A549 (cell line): Measurements from ENCODE around the gene CFAP92. TPM values are rescaled to one million over a fixed set of nuclear protein-coding genes. Genes with fewer than 3 reads are reported as not detected.

Experiments used
- ATAC-seq, 2 experiments: fragments of 200-7000 bp in 1 of 2; fragments of >200 bp in 1 of 2; cut with Nextera tagmentation in 1 of 2; cut with Tn5 transposase in 1 of 2; 3 replicates each; pipeline versions ENCODE4 v1.8.0 to v1.9.1; 2018 to 2020; ENCODE audit warnings: mild to moderate bottlenecking in 1 of 2, moderate library complexity in 1 of 2
- CTCF ChIA-PET: fragments of 300-600 bp; sonication (Branson Sonifier 250); formaldehyde crosslinking; extraction: SDS; loops from one replicate; lab custom pipeline; 2021; ENCODE audit warnings: antibody characterized with exemption, inconsistent platforms; lab: Yijun Ruan, JAX
- POLR2A ChIA-PET: fragments of 350-600 bp; formaldehyde crosslinking; extraction: SDS; loops from one replicate; lab custom pipeline; 2021; ENCODE audit warnings: antibody characterized with exemption, inconsistent platforms; lab: Yijun Ruan, JAX
- DNase-seq, 2 experiments: peaks; one replicate each; pipeline versions ENCODE4 v3.0.0 to v3.0.0-alpha.2; 2011 to 2016; ENCODE audit warnings: low read depth in 1 of 2, low spot score in 1 of 2
- FAIRE-seq: peaks from 2 replicates; lab custom pipeline; 2011; peaks lifted over from hg19 to GRCh38; lab: Jason Lieb, UNC
- H3K27ac ChIP-seq, 2 experiments: fragments of >200 bp; sonication (Bioruptor Twin); formaldehyde crosslinking; 3 replicates each; pipeline ENCODE4 v1.5.1; 2016 to 2017
- H3K4me1 ChIP-seq: fragments of >200 bp; sonication (Bioruptor Twin); formaldehyde crosslinking; 3 replicates; pipeline ENCODE4 v1.6.1; 2016
- H3K4me2 ChIP-seq: fragments of >200 bp; sonication (Bioruptor Twin); formaldehyde crosslinking; 3 replicates; pipeline ENCODE4 v1.6.1; 2016
- H3K4me3 ChIP-seq: fragments of >200 bp; sonication (Bioruptor Twin); formaldehyde crosslinking; 3 replicates; pipeline ENCODE4 v1.5.1; 2016
- H3K9me3 ChIP-seq: fragments of >200 bp; sonication (Bioruptor Twin); formaldehyde crosslinking; 3 replicates; pipeline ENCODE4 v1.6.1; 2016
- ATOH8 ChIP-seq: fragments of 250-450 bp; sonication (Bioruptor Pico); IDR thresholded peaks from 2 replicates; pipeline ENCODE4 v1.5.0; 2020; ENCODE audit warnings: low read depth, mild to moderate bottlenecking, moderate library complexity
- BCL3 ChIP-seq: fragments of >200 bp; sonication (Bioruptor Twin); formaldehyde crosslinking; IDR thresholded peaks from 3 replicates; pipeline ENCODE4 v1.6.1; 2016
- CHD4 ChIP-seq: fragments of 200-600 bp; sonication (generic); IDR thresholded peaks from 2 replicates; pipeline ENCODE4 v1.6.1; 2016; ENCODE audit warnings: antibody characterized with exemption, mild to moderate bottlenecking, borderline replicate concordance
- EHF ChIP-seq: fragments of 250-450 bp; sonication (Bioruptor Pico); IDR thresholded peaks from 2 replicates; pipeline ENCODE4 v1.5.0; 2020; ENCODE audit warnings: mild to moderate bottlenecking
- ELK1 ChIP-seq: fragments of 150-350 bp; IDR thresholded peaks from 2 replicates; pipeline ENCODE4 v1.6.1; 2014; ENCODE audit warnings: low read depth, mild to moderate bottlenecking, low read length
- EP300 ChIP-seq, 2 experiments: fragments of >200 bp; sonication (Bioruptor Twin); formaldehyde crosslinking; IDR thresholded peaks; 2 replicates in 1 of 2; 3 replicates in 1 of 2; pipeline ENCODE4 v1.6.1; 2016 to 2017
- FOSB ChIP-seq: fragments of 250-450 bp; sonication (Bioruptor Pico); IDR thresholded peaks from 2 replicates; pipeline ENCODE4 v1.5.0; 2020; ENCODE audit warnings: mild to moderate bottlenecking, moderate library complexity
- FOXS1 ChIP-seq: fragments of 250-450 bp; sonication (Bioruptor Pico); IDR thresholded peaks from 2 replicates; pipeline ENCODE4 v1.5.0; 2020; ENCODE audit warnings: mild to moderate bottlenecking, moderate library complexity
- HES2 ChIP-seq: fragments of >200 bp; sonication (Bioruptor Twin); formaldehyde crosslinking; IDR thresholded peaks from 2 replicates; pipeline ENCODE4 v1.6.1; 2016
- HEYL ChIP-seq: fragments of 250-450 bp; sonication (Bioruptor Pico); IDR thresholded peaks from 2 replicates; pipeline ENCODE4 v1.8.0; 2021; ENCODE audit warnings: mild to moderate bottlenecking, moderate library complexity
- HOXA7 ChIP-seq: fragments of 250-450 bp; sonication (Bioruptor Pico); IDR thresholded peaks from 2 replicates; pipeline ENCODE4 v1.5.0; 2020; ENCODE audit warnings: mild to moderate bottlenecking, moderate library complexity
- HOXB13 ChIP-seq: fragments of 250-450 bp; sonication (Bioruptor Pico); IDR thresholded peaks from 2 replicates; pipeline ENCODE4 v1.5.0; 2020; ENCODE audit warnings: low read depth, mild to moderate bottlenecking, moderate library complexity
- HOXB5 ChIP-seq: fragments of 250-450 bp; sonication (Bioruptor Pico); IDR thresholded peaks from 2 replicates; pipeline ENCODE4 v1.5.0; 2020; ENCODE audit warnings: mild to moderate bottlenecking, moderate library complexity
- KDM5A ChIP-seq: fragments of 200-600 bp; sonication (generic); IDR thresholded peaks from 2 replicates; pipeline ENCODE4 v1.6.1; 2016; ENCODE audit warnings: antibody characterized with exemption, mild to moderate bottlenecking
- MAFK ChIP-seq: fragments of 450-650 bp; IDR thresholded peaks from 2 replicates; pipeline ENCODE4 v1.6.1; 2014; ENCODE audit not compliant: partially characterized antibody
- MYC ChIP-seq: IDR thresholded peaks from 2 replicates; pipeline ENCODE4 v1.6.1; 2012; ENCODE audit warnings: mild to moderate bottlenecking, inconsistent platforms, low read length, improper control_type of control experiment, borderline replicate concordance
- NR3C1 ChIP-seq: fragments of >200 bp; sonication (Bioruptor Twin); formaldehyde crosslinking; IDR thresholded peaks from 3 replicates; pipeline ENCODE4 v1.6.1; 2017
- PHF8 ChIP-seq: fragments of 200-600 bp; sonication (generic); IDR thresholded peaks from 2 replicates; pipeline ENCODE4 v1.6.1; 2016; ENCODE audit warnings: low read depth, mild to moderate bottlenecking, antibody characterized with exemption, moderate library complexity, borderline replicate concordance
- POLR2AphosphoS2 ChIP-seq: conservative IDR thresholded peaks from 2 replicates; pipeline ENCODE4 v1.6.1; 2012; ENCODE audit warnings: low read length, improper control_type of control experiment, inconsistent platforms
- REST ChIP-seq: fragments of 200-600 bp; sonication (generic); IDR thresholded peaks from 2 replicates; pipeline ENCODE4 v1.6.1; 2016; ENCODE audit warnings: antibody characterized with exemption, mild to moderate bottlenecking, moderate library complexity
- TFCP2L1 ChIP-seq: fragments of 250-450 bp; sonication (Bioruptor Pico); IDR thresholded peaks from 2 replicates; pipeline ENCODE4 v1.5.0; 2021; ENCODE audit warnings: mild to moderate bottlenecking
- ZSCAN20 ChIP-seq: fragments of 250-450 bp; sonication (Bioruptor Pico); IDR thresholded peaks from 2 replicates; pipeline ENCODE4 v1.8.0; 2022; ENCODE audit warnings: mild to moderate bottlenecking, moderate library complexity
- WGBS: methylation state at CpG from one replicate; pipeline ENCODE4 v1.1.6; 2017; ENCODE audit errors: missing lambda C conversion rate; 5-methylcytosine and 5-hydroxymethylcytosine counted together
- polyA plus RNA-seq, 4 experiments: library from polyadenylated mRNA; depleted of rRNA in 3 of 4; stranded (reverse); fragments of >200 nt; fragmentation: RNase III in 1 of 4; extraction: RNeasy Plus Mini Kit Qiagen cat#74134 plus additional on column Dnase treatment in 1 of 4; gene quantifications; 2 replicates in 3 of 4; 3 replicates in 1 of 4; pipeline ENCODE4 v1.2.3, GENCODE V29; 2011 to 2017

Gene CFAP92
- polyA plus RNA-seq, 2 of the 4 experiments (the other 2 are of a cell fraction): not detected

- ChIA-PET CTCF (interaction anchor here (0.9 to 1.2 kb wide), 2 partner anchors 10 to 46 kb away, joined by 3 to 5 read pairs; no protein-coding TSS in a partner anchor), POLR2A (no interaction called here)
- no peaks in the 10 kb centered on the region for H3K4me1 ChIP-seq
- TF ChIP-seq MAFK: peak; percentile 50
- TF ChIP-seq EHF: no peak
- no peak for DNase-seq
- H3K27ac ChIP-seq: no peak overlapping the region
- no peak overlapping the region for H3K4me2 ChIP-seq
- no peak for ATAC-seq
- H3K4me3 ChIP-seq: no peak overlapping the region
- no peaks in the 10 kb centered on the region for H3K9me3 ChIP-seq
- FAIRE-seq: no peak
- 70% methylated on average over 2 of the region's 3 CpGs for WGBS
Measured at GRCh38 chr3:129006864-129007263, 13.0 kb upstream of the CFAP92 start.

GRCh38 chr3:129005526-129006303 lies 11.8 kb upstream of the CFAP92 start:
- FAIRE-seq (no peak), DNase-seq (no peak), ATAC-seq (no peak)
- ChIA-PET POLR2A (no interaction called here), CTCF (interaction anchor here (1.4 kb wide), 1 partner anchor 21 kb away, joined by 4 read pairs; no protein-coding TSS in a partner anchor)
- TF ChIP-seq CHD4 (no peak), ATOH8 (no peak), HOXB5 (no peak), POLR2AphosphoS2 (no peak), FOSB (CRISPR knock-in tag) (no peak), TFCP2L1 (CRISPR knock-in tag) (no peak)
- H3K4me3 ChIP-seq: no peak overlapping the region
- no peak overlapping the region for H3K27ac ChIP-seq
- no peaks in the 10 kb centered on the region for H3K4me1 ChIP-seq
- no peaks in the 10 kb centered on the region for H3K9me3 ChIP-seq
- WGBS: 90% methylated on average over 4 of the region's 4 CpGs
- no peak overlapping the region for H3K4me2 ChIP-seq

- ChIA-PET CTCF (interaction anchor here (1.1 to 1.4 kb wide), 2 partner anchors 12 to 22 kb away, joined by 3 to 4 read pairs; no protein-coding TSS in a partner anchor), POLR2A (no interaction called here)
- Histone ChIP-seq H3K4me2 (no peak overlapping the region), H3K4me3 (no peak overlapping the region), H3K4me1 (no peaks in the 10 kb centered on the region), H3K9me3 (no peaks in the 10 kb centered on the region), H3K27ac (no peak overlapping the region)
- TF ChIP-seq EP300 (IDR thresholded peaks at IDR 0.05): no peak
- no peak for TF ChIP-seq CHD4
- TF ChIP-seq REST: no peak
- no peak for TF ChIP-seq MYC
- no peak for TF ChIP-seq ZSCAN20 (CRISPR knock-in tag)
- TF ChIP-seq FOXS1 (CRISPR knock-in tag): no peak
- no peak for TF ChIP-seq KDM5A
- TF ChIP-seq MAFK: no peak
- no peak for TF ChIP-seq HES2
- no peak for TF ChIP-seq HOXA7 (CRISPR knock-in tag)
- no peak for TF ChIP-seq POLR2AphosphoS2
- TF ChIP-seq ELK1: no peak
- TF ChIP-seq HOXB13 (CRISPR knock-in tag): no peak
- no peak for TF ChIP-seq PHF8
- no peak for TF ChIP-seq HEYL
- no peak for TF ChIP-seq HOXB5
- no peak for TF ChIP-seq BCL3
- no peak for TF ChIP-seq NR3C1
- DNase-seq (no peak), ATAC-seq (no peak), FAIRE-seq (no peak)
- 71% methylated on average over 6 of the region's 6 CpGs for WGBS
Measured at GRCh38 chr3:129004639-129005295, 10.9 kb upstream of the CFAP92 start.
